H1 (cell line): ENCODE measurements around the gene CCDC117. TPM values are rescaled to one million over a fixed set of nuclear protein-coding genes. Genes with fewer than 3 reads are reported as not detected.

Source experiments
- CHD7 ChIP-seq: fragments of 300-600 bp; sonication (generic); IDR thresholded peaks from 2 replicates; pipeline ENCODE4 v1.7.1; 2012; ENCODE audit warnings: low read length, moderate library complexity, mild to moderate bottlenecking, inconsistent platforms; ENCODE audit not compliant: insufficient replicate concordance
- polyA plus RNA-seq, 7 experiments: library from polyadenylated mRNA; depleted of rRNA in 3 of 7; stranded (reverse) in 5 of 7; unstranded in 2 of 7; fragments of >200 nt in 5 of 7; fragments of 200-250 nt in 2 of 7; gene quantifications; 1 replicate in 5 of 7; 2 replicates in 1 of 7; 4 replicates in 1 of 7; pipeline versions ENCODE4 v1.2.1 to v1.2.3, GENCODE V29; 2011 to 2013; ENCODE audit warnings: missing spikeins in 2 of 7, mixed read lengths in 2 of 7
- total RNA-seq: library from RNA; stranded (reverse); fragmentation: NEBNext Ultra II Directional; extraction: Animal tissue kit (Norgen Biotek cat#: 25700); gene quantifications from 2 replicates; pipeline ENCODE4 v1.2.1, GENCODE V29; 2021

CCDC117 gene
- total and polyA plus RNA-seq, 2 of the 8 experiments (the other 6 are each of a cell fraction or from before 2014, with no cell fraction given), result 9.1 to 43.1 TPM

GRCh38 chr22:28812516-28812915 is 40.0 kb downstream of the CCDC117 start (continued):
- TF ChIP-seq CHD7, result no peak
